Upper lobe of left lung (tissue), 6 donors: Measurements from ENCODE around the gene FALEC. TPM values are rescaled to one million over a fixed set of nuclear protein-coding genes. Genes with fewer than 3 reads are reported as not detected.

Source experiments
- ATAC-seq, 2 donors: fragments of 200-7000 bp; cut with Tn5 transposase; one replicate each; pipeline ENCODE4 v1.9.1; 2022; ENCODE audit warnings: mild to moderate bottlenecking in 2 of 2, moderate library complexity in 2 of 2; ENCODE audit not compliant: low FRiP score in 2 of 2
- DNase-seq, 2 donors: peaks; one replicate each; pipeline ENCODE4 v3.0.0-alpha.2; 2019 to 2020
- H3K27ac ChIP-seq, 4 donors: fragments of 200-600 bp; sonication (generic); one replicate each; pipeline ENCODE4 v1.5.1; 2016 to 2019
- H3K27me3 ChIP-seq, 4 donors: fragments of 200-600 bp; sonication (generic); one replicate each; pipeline ENCODE4 v1.5.1; 2017 to 2019
- H3K36me3 ChIP-seq, 4 donors: fragments of 200-600 bp; sonication (generic); one replicate each; pipeline ENCODE4 v1.5.1; 2016 to 2019
- H3K4me1 ChIP-seq, 4 donors: fragments of 200-600 bp; sonication (generic); one replicate each; pipeline ENCODE4 v1.5.1; 2018 to 2019
- H3K4me3 ChIP-seq, 4 donors: fragments of 200-600 bp; sonication (generic); one replicate each; pipeline ENCODE4 v1.5.1; 2017 to 2019; ENCODE audit warnings: mild to moderate bottlenecking in 2 of 4, moderate library complexity in 1 of 4
- H3K9me3 ChIP-seq, 4 donors: fragments of 200-600 bp; sonication (generic); one replicate each; pipeline ENCODE4 v1.5.1; 2018 to 2019
- CTCF ChIP-seq, 6 experiments: fragments of 450-650 bp in 4 of 6; fragments of 200-600 bp in 2 of 6; sonication (generic) in 2 of 6; IDR thresholded peaks; one replicate each; pipeline ENCODE4 v1.5.1; 2016 to 2019; ENCODE audit warnings: antibody characterized with exemption in 6 of 6
- EP300 ChIP-seq, 4 donors: sonication (generic); formaldehyde crosslinking; IDR thresholded peaks; one replicate each; pipeline ENCODE4 v1.5.1; 2017; ENCODE audit warnings: antibody characterized with exemption in 4 of 4, control low read depth in 2 of 4
- POLR2A ChIP-seq, 4 donors: fragments of 450-650 bp; IDR thresholded peaks; one replicate each; pipeline ENCODE4 v1.5.1; 2016 to 2017; ENCODE audit warnings: antibody characterized with exemption in 4 of 4, mild to moderate bottlenecking in 2 of 4
- POLR2AphosphoS5 ChIP-seq, 2 donors: sonication (generic); formaldehyde crosslinking; IDR thresholded peaks; one replicate each; pipeline ENCODE4 v1.5.1; 2017; ENCODE audit warnings: antibody characterized with exemption in 2 of 2
- WGBS, 2 donors: methylation state at CpG; one replicate each; pipeline ENCODE4 v1.1.5; 2017 to 2018; 5-methylcytosine and 5-hydroxymethylcytosine counted together
- total RNA-seq, 6 donors: library from RNA; depleted of rRNA in 4 of 6; stranded (reverse); fragments of >200 nt in 4 of 6; gene quantifications; one replicate each; pipeline versions ENCODE4 v1.1.0 to v1.2.1, GENCODE V29; 2016 to 2021
- donor health status: DM: no; HTN: no; CAD: no; lungs with moderate emphysema.
- donor health status: DM: no; HTN: yes; CAD: no; lungs with severe emphysema.

FALEC gene
- total RNA-seq, 6 donors from 2014 or later = 4.2 TPM; not detected in 5

- peaks cover 0 to 57% (median 30%) of the 10 kb centered on the region in 4 donors for H3K36me3 ChIP-seq
- no peaks in the 10 kb centered on the region for H3K27me3 ChIP-seq
- no peak overlapping the region for H3K4me3 ChIP-seq
- TF ChIP-seq POLR2AphosphoS5 (IDR thresholded peaks at IDR 0.05) (no peak), EP300 (IDR thresholded peaks at IDR 0.05) (no peak), CTCF (IDR thresholded peaks at IDR 0.05) (no peak), POLR2A (IDR thresholded peaks at IDR 0.05) (no peak)
- no peaks in the 10 kb centered on the region for H3K9me3 ChIP-seq
- 90 to 94% methylated on average over 6 of the region's 6 CpGs for WGBS, 2 donors
- no peak overlapping the region for H3K27ac ChIP-seq
- ATAC-seq (no peak), DNase-seq (no peak)
- peaks cover 17 to 35% (median 20%) of the 10 kb centered on the region in 4 donors for H3K4me1 ChIP-seq
These were observed 10.1 kb upstream of the FALEC start for GRCh38 chr1:150505431-150505830.

- DNase-seq (peak in 1 of 2 donors; percentile 63), ATAC-seq (peak in 1 of 2 donors; percentile 92)
- Histone ChIP-seq H3K27ac (peak within 1 kb of the TSS; percentile 38 to 83 (median 78)), H3K4me1 (peaks cover 17 to 35% (median 20%) of the 10 kb centered on the region in 4 donors), H3K27me3 (no peaks in the 10 kb centered on the region), H3K4me3 (peak within 1 kb of the TSS in 2 of 4 donors; percentile 4 to 29), H3K36me3 (peaks cover 0 to 39% (median 24%) of the 10 kb centered on the region in 4 donors), H3K9me3 (no peaks in the 10 kb centered on the region)
- TF ChIP-seq POLR2A (IDR thresholded peaks at IDR 0.05) (peak in 1 of 4 donors; percentile 24), CTCF (IDR thresholded peaks at IDR 0.05) (no peak), POLR2AphosphoS5 (IDR thresholded peaks at IDR 0.05) (peak in 1 of 2 donors; percentile 47)
- 45 to 64% methylated on average over 5 to 7 of the region's 7 CpGs for WGBS, 2 donors
These were observed 7.4 kb upstream of the FALEC start, which contains the start of gene ECM1 for GRCh38 chr1:150507912-150508864. TSS of gene ECM1 (plus strand) at chr1:150508109. CDS start at chr1:150508210, 101 bp downstream.

GRCh38 chr1:150508982-150509381, 6.6 kb upstream of the FALEC start:
- 49 to 71% methylated on average over 4 of the region's 4 CpGs for WGBS, 2 donors
- TF ChIP-seq POLR2AphosphoS5 (IDR thresholded peaks at IDR 0.05) (no peak), EP300 (IDR thresholded peaks at IDR 0.05) (no peak), POLR2A (IDR thresholded peaks at IDR 0.05) (no peak), CTCF (IDR thresholded peaks at IDR 0.05) (no peak)
- peak in 1 of 2 donors; percentile 19 for ATAC-seq
- no peaks in the 10 kb centered on the region for H3K27me3 ChIP-seq
- H3K27ac ChIP-seq = peak overlapping the region in 3 of 4 donors; percentile 74 to 83 (median 82)
- H3K4me1 ChIP-seq = peaks cover 17 to 35% (median 20%) of the 10 kb centered on the region in 4 donors
- DNase-seq = peak in 1 of 2 donors; percentile 40
- H3K4me3 ChIP-seq = no peak overlapping the region
- no peaks in the 10 kb centered on the region for H3K9me3 ChIP-seq
- H3K36me3 ChIP-seq = peaks cover 0 to 36% (median 24%) of the 10 kb centered on the region in 4 donors

GRCh38 chr1:150511551-150511950, 4.0 kb upstream of the FALEC start:
- Histone ChIP-seq H3K4me3 (no peak overlapping the region), H3K36me3 (peaks cover 0 to 11% (median 6%) of the 10 kb centered on the region in 4 donors), H3K27ac (no peak overlapping the region), H3K9me3 (no peaks in the 10 kb centered on the region), H3K27me3 (no peaks in the 10 kb centered on the region), H3K4me1 (peaks cover 28 to 40% (median 32%) of the 10 kb centered on the region in 4 donors)
- ATAC-seq = no peak
- TF ChIP-seq EP300 (IDR thresholded peaks at IDR 0.05) (no peak), POLR2AphosphoS5 (IDR thresholded peaks at IDR 0.05) (no peak), POLR2A (IDR thresholded peaks at IDR 0.05) (no peak), CTCF (IDR thresholded peaks at IDR 0.05) (no peak)
- DNase-seq = no peak
- WGBS, 2 donors = 85 to 90% methylated on average over 3 to 12 of the region's 12 CpGs
